ENCODE results near the gene GULP1.

GULP1 gene

GRCh38 chr2:188332619-188333018, 40.9 kb downstream of the GULP1 start (continued):
- TF ChIP-seq ISL1 (CRISPR knock-in tag; IDR thresholded peaks at IDR 0.05) (no peak), OSR1 (CRISPR knock-in tag; IDR thresholded peaks at IDR 0.05) (no peak)

DNA sequence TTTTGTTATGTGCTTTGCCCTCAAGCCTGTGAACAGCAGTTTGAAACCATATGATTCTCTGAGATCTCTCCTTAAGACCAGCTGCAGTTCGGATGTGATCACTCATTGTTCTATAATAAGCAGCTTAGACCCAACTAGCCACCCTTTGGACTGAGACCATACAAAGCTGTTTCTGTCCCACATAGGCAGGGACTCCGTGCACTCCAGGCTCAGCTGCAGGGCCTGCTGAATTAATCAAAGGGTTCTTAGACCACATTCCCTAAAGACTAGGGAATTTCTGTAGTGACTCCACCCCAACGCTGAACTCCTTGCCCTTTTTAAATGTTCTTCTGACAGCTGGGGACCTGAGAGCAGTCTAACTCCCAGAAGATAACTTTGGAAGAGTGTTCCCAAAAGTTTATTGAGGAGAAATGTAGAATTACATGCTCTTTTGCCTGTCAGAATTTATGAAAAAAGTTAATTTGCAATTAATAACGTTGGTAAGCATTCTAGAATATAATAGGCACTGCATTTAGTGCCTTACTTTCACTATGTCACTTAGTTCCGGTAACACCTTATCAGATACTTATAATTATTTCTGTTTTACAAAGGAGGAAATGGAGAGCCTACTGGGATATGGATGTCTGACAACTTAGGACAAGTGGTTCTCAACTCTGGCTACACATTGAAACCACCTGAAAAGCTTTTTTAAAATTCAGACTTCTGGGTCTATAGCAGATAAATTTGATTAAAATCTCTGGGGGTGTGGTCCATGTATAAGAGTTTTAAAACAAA, 42.3 kb downstream of the GULP1 start:
- ATAC-seq, result no peak; the same call in 2 of the 3 replicates
- TF ChIP-seq ZNF565 (CRISPR knock-in tag; conservative IDR thresholded peaks at IDR 0.05; ENCODE audit: low read depth), result no peak
- no peak for TF ChIP-seq ZNF70 (CRISPR knock-in tag; IDR thresholded peaks at IDR 0.05)
- TF ChIP-seq TOX (CRISPR knock-in tag; IDR thresholded peaks at IDR 0.05; ENCODE audit: borderline replicate concordance), result no peak
- TF ChIP-seq ISL1 (CRISPR knock-in tag; IDR thresholded peaks at IDR 0.05), result no peak
- no peak for TF ChIP-seq OSR1 (CRISPR knock-in tag; IDR thresholded peaks at IDR 0.05)
- TF ChIP-seq ZC3H10 (CRISPR knock-in tag; IDR thresholded peaks at IDR 0.05), result no peak
- TF ChIP-seq ESRRG (CRISPR knock-in tag; IDR thresholded peaks at IDR 0.05), result no peak
- no peak for TF ChIP-seq ZFP30 (CRISPR knock-in tag; IDR thresholded peaks at IDR 0.05)
- no peak for TF ChIP-seq ARNTL (CRISPR knock-in tag; IDR thresholded peaks at IDR 0.05; ENCODE audit: borderline replicate concordance, low read depth)
- TF ChIP-seq, protein P1, sequence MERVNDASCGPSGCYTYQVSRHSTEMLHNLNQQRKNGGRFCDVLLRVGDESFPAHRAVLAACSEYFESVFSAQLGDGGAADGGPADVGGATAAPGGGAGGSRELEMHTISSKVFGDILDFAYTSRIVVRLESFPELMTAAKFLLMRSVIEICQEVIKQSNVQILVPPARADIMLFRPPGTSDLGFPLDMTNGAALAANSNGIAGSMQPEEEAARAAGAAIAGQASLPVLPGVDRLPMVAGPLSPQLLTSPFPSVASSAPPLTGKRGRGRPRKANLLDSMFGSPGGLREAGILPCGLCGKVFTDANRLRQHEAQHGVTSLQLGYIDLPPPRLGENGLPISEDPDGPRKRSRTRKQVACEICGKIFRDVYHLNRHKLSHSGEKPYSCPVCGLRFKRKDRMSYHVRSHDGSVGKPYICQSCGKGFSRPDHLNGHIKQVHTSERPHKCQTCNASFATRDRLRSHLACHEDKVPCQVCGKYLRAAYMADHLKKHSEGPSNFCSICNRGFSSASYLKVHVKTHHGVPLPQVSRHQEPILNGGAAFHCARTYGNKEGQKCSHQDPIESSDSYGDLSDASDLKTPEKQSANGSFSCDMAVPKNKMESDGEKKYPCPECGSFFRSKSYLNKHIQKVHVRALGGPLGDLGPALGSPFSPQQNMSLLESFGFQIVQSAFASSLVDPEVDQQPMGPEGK (CRISPR knock-in tag; IDR thresholded peaks at IDR 0.05; ENCODE audit: borderline replicate concordance), result no peak
- TF ChIP-seq, protein P2, sequence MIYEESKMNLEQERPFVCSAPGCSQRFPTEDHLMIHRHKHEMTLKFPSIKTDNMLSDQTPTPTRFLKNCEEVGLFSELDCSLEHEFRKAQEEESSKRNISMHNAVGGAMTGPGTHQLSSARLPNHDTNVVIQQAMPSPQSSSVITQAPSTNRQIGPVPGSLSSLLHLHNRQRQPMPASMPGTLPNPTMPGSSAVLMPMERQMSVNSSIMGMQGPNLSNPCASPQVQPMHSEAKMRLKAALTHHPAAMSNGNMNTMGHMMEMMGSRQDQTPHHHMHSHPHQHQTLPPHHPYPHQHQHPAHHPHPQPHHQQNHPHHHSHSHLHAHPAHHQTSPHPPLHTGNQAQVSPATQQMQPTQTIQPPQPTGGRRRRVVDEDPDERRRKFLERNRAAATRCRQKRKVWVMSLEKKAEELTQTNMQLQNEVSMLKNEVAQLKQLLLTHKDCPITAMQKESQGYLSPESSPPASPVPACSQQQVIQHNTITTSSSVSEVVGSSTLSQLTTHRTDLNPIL (CRISPR knock-in tag; IDR thresholded peaks at IDR 0.05; ENCODE audit: low read depth), result no peak

DNA sequence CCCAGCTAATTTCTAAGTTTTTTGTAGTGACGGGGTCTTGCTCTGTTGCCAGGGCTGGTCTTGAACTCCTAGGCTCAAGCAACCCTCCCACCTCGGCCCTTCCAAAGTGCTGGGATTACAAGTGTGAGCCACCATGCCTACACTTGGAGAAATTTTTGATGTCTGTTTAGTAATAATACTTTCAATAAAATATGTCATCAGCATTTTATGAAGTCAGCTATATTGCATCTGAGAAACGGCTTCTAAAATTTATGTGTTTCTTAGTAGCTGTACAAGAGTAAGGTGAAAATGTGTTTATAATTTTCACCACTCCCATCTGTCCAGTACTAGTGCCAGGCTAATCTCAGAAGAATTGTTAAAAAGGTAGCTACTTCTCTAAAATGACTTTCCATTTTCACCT, 46.8 kb downstream of the GULP1 start:
- ATAC-seq, result no peak
- no peak for TF ChIP-seq ZNF565 (CRISPR knock-in tag; conservative IDR thresholded peaks at IDR 0.05; ENCODE audit: low read depth)
- TF ChIP-seq ZFP30 (CRISPR knock-in tag; IDR thresholded peaks at IDR 0.05), result no peak
- TF ChIP-seq TOX (CRISPR knock-in tag; IDR thresholded peaks at IDR 0.05; ENCODE audit: borderline replicate concordance), result no peak
- no peak for TF ChIP-seq CSDC2 (CRISPR knock-in tag; IDR thresholded peaks at IDR 0.05)
- TF ChIP-seq, protein P2 (CRISPR knock-in tag; IDR thresholded peaks at IDR 0.05; ENCODE audit: low read depth), result no peak
- no peak for TF ChIP-seq ESRRG (CRISPR knock-in tag; IDR thresholded peaks at IDR 0.05)
- no peak for TF ChIP-seq ISL1 (CRISPR knock-in tag; IDR thresholded peaks at IDR 0.05)
- no peak for TF ChIP-seq ARNTL (CRISPR knock-in tag; IDR thresholded peaks at IDR 0.05; ENCODE audit: borderline replicate concordance, low read depth)
- no peak for TF ChIP-seq ZC3H10 (CRISPR knock-in tag; IDR thresholded peaks at IDR 0.05)
- TF ChIP-seq BACH2 (CRISPR knock-in tag; IDR thresholded peaks at IDR 0.05; ENCODE audit: borderline replicate concordance), result no peak
- no peak for TF ChIP-seq TSHZ2 (CRISPR knock-in tag; IDR thresholded peaks at IDR 0.05)
- no peak for TF ChIP-seq ZFP3 (CRISPR knock-in tag; IDR thresholded peaks at IDR 0.05)
- TF ChIP-seq SNAI2 (CRISPR knock-in tag; IDR thresholded peaks at IDR 0.05), result no peak
- no peak for TF ChIP-seq TCF4 (CRISPR knock-in tag; IDR thresholded peaks at IDR 0.05; ENCODE audit: borderline replicate concordance)
- no peak for TF ChIP-seq GLIS3 (CRISPR knock-in tag; IDR thresholded peaks at IDR 0.05)
- TF ChIP-seq, protein P3, sequence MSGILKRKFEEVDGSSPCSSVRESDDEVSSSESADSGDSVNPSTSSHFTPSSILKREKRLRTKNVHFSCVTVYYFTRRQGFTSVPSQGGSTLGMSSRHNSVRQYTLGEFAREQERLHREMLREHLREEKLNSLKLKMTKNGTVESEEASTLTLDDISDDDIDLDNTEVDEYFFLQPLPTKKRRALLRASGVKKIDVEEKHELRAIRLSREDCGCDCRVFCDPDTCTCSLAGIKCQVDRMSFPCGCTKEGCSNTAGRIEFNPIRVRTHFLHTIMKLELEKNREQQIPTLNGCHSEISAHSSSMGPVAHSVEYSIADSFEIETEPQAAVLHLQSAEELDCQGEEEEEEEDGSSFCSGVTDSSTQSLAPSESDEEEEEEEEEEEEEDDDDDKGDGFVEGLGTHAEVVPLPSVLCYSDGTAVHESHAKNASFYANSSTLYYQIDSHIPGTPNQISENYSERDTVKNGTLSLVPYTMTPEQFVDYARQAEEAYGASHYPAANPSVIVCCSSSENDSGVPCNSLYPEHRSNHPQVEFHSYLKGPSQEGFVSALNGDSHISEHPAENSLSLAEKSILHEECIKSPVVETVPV (CRISPR knock-in tag; IDR thresholded peaks at IDR 0.05), result no peak
